Inferior parietal cortex (tissue), 1 donor: ENCODE results near the gene ERP44.
"Not testable (repeated sequence)": the region's sequence is repeated elsewhere in the genome, so short reads cannot be mapped to it uniquely, and the experiment has no call there.

Experiments
- DNase-seq: peaks from one replicate; pipeline ENCODE4 v3.0.0-alpha.2; 2016; ENCODE audit errors: extremely low spot score

Gene ERP44

GRCh38 chr9:100011062-100011681 lies 87.6 kb downstream of the ERP44 start:
- DNase-seq, result no peak

- DNase-seq, result no peak
Measured at GRCh38 chr9:99999797-100000196, 99.0 kb downstream of the ERP44 start.

GRCh38 chr9:99998866-99999265 lies 99.9 kb downstream of the ERP44 start:
- no peak for DNase-seq

GRCh38 chr9:99998266-99998665 lies 100.5 kb downstream of the ERP44 start:
- DNase-seq, result no peak

GRCh38 chr9:99990508-99990907 lies 108.3 kb downstream of the ERP44 start:
- not testable (repeated sequence) for DNase-seq

DNA sequence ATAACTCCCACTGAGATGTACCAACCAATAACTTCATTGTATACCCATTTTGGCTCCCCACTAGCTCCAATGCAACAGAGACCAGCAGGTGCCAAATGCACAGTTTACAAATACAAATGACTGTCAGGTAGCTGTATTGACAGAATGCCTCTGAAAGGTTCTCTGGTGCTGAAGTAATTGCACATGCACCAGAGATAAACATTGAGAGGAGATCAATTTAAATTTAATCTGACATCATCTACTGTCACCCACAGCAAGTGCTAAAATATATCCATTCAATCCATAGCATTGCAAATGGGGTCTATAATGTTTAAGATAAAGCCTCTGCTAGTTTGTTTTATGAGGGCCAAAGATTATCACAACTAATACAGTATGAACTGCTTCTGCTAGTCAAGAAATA lies 112.2 kb downstream of the ERP44 start:
- DNase-seq, result no peak

- DNase-seq, result no peak
Measured at GRCh38 chr9:99980598-99980997, 118.2 kb downstream of the ERP44 start.

DNA sequence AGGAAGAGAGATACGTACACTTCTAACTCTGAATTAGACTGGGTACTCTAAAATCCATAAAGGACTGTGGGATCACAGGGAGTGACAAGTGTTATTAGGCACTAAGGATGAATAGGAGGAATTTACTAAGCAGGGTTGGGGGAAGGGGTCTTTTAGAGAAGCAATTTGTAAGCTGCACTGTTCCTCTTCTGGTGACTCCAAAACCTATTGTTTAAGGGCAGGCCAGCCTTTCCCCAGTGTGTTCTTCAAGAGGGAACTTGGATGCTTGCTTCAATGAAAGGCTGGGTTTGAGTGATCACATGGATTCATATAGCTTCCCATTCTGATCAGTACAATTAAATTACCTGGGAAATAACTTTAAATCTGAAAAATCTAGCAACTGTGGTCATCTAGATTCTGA lies 120.6 kb downstream of the ERP44 start:
- DNase-seq, result no peak

- no peak for DNase-seq
Measured at GRCh38 chr9:99977033-99977792, 121.6 kb downstream of the ERP44 start.

DNA sequence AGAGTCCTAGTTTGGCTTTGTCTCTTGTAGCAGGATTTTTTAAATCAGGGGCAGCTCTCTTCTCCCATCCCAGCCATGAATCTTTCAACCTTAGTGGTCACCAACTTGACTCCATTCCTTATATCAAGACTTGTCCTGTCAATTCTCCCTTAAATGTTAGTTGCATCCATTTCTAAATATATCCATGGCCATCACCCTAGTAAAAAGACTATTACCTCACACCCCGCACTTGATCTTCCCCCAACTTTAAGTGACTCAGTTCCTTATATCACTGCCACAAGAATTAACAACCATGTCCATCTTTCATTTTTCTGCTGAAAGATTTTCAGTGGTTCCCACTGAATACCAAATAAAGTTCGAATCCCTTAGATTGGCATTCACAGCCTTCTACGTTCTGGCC lies 125.3 kb downstream of the ERP44 start:
- DNase-seq, result no peak

DNA sequence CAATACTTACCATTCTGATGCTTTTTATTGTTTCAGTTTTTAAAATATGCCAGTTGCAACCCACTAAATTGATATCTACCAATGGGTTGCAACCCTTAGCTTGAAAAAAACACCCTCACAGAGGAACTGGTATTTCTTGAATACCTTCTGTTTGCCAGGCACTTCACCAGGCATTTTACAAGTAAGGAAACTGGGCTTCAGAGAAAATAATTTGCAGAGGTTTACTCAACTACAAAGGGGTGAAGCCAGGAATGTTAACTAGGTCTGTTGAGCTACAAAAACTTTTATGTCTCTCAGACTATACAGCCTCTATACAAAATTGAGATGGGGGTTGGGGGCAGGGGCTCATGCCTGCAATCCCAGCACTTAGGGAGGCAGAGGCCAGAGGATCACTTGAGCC lies 127.4 kb downstream of the ERP44 start:
- no peak for DNase-seq

DNA sequence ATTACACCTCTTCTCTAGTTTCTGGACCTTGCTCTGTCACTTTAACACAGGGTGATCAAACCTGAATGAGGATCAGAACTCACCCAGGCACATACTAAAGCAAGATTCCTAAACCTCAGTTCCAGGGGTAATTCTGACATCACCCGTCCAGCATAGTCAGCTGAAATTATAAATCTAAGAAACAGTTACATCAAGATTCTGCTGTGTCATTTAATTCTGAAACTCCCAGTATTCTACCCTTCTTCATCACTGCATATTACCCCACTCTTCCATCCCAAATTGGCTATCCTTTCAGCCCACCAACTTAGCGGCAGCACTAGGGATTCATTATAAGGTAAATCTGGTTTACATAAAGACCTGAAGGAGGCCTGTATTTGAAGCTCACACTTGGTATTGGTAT lies 128.3 kb downstream of the ERP44 start:
- no peak for DNase-seq

- DNase-seq, result no peak
Measured at GRCh38 chr9:99967457-99967856, 131.3 kb downstream of the ERP44 start.

DNA sequence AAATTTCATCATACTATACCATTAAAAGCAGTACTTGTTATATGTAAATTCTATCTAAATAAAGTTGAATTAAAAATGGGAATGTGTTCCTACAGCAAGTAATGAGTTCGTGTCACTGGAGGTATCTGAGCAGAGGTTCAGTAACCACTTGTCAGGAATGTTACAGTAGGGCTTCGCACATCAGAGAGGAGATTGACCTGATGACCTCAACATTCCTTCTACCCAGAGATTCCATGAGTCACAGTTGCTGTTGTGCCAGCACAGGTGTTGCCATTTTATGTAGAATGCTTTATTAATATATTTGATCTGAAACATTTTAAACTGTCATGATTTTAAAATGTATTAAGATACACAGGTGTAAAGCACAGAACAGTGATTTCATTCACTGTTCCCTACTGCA lies 132.1 kb downstream of the ERP44 start:
- no peak for DNase-seq

DNA sequence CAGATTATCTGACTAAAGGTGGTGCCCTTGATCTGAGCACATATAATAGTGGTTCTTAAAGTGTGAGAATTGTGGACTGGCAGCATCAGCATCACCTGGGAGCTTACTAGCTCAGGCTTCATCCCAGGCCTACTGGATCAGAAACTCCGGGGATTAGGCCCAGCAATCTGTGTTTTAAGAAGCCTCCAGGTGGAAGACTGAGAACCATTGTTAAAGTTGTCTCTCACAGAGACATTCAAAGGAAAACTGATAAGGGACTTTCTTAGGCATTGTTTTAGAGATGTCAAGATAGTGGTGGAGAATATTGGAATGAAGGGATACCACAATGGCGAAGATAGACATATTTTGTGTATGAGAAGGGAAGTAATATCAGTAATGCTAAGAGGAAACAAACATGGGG lies 132.8 kb downstream of the ERP44 start:
- no peak for DNase-seq

GRCh38 chr9:99964336-99964735 lies 134.5 kb downstream of the ERP44 start:
- DNase-seq, result no peak

- no peak for DNase-seq
Measured at GRCh38 chr9:99962680-99963261, 136.0 kb downstream of the ERP44 start.

GRCh38 chr9:99955606-99956005 lies 143.2 kb downstream of the ERP44 start:
- DNase-seq, result no peak

DNA sequence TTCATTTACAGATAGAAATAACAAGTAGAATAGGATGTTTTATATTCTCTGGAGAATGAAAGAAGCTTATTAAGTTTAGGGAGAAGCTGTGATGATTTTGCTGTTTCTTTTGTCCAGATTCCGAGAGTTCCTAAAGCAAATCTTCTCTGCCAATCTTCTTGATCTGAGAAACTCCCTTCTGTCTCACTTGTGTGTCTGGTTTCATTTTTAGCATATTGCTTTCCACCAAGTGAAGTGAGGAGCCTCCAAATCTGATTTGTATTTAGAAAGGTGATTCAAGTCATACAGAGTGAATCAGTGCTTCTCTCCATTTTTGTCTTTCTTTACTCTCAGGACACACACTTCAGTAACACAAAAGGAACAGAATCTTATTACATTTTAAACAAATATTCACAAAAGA lies 144.0 kb downstream of the ERP44 start:
- no peak for DNase-seq

GRCh38 chr9:99953861-99954507 lies 144.8 kb downstream of the ERP44 start:
- no peak for DNase-seq

GRCh38 chr9:99948896-99949295 lies 149.9 kb downstream of the ERP44 start:
- DNase-seq, result no peak

- no peak for DNase-seq
Measured at GRCh38 chr9:99948482-99948881, 150.3 kb downstream of the ERP44 start.

GRCh38 chr9:99947395-99947794 lies 151.4 kb downstream of the ERP44 start:
- DNase-seq, result no peak
